H7 (cell line): Measurements from ENCODE around the gene ZNF22. TPM values are rescaled to one million over a fixed set of nuclear protein-coding genes. Genes with fewer than 3 reads are reported as not detected.

Experiments used
- DNase-seq: peaks from one replicate; pipeline ENCODE4 v3.0.0; 2012
- H3K27me3 ChIP-seq: 2 replicates; pipeline ENCODE4 v1.6.0; 2011; ENCODE audit warnings: mild to moderate bottlenecking, low read length; ENCODE audit not compliant: control insufficient read depth, insufficient read depth
- H3K36me3 ChIP-seq: replicated peaks from 2 replicates; pipeline ENCODE4 v1.5.1; 2011; ENCODE audit warnings: low read length; ENCODE audit not compliant: control insufficient read depth, insufficient read depth
- H3K4me3 ChIP-seq: 2 replicates; pipeline ENCODE4 v1.5.1; 2011; ENCODE audit warnings: low read depth, mild to moderate bottlenecking, control low read depth, low read length, moderate library complexity; ENCODE audit not compliant: insufficient read depth
- total RNA-seq: library from RNA; depleted of rRNA; stranded (reverse); fragments of >200 nt; shearing (Covaris generic); gene quantifications from 2 replicates; pipeline ENCODE4 v1.2.3, GENCODE V29; 2014

Gene ZNF22
- total RNA-seq, 1 experiment from 2014 or later, result 20.2 TPM

- Histone ChIP-seq H3K27me3 (peaks cover 2% of the 10 kb centered on the region; the same call in 1 of the 2 replicates), H3K36me3 (no peaks in the 10 kb centered on the region; the same call in none of the 2 replicates), H3K4me3 (no peak overlapping the region)
- no peak for DNase-seq
Measured at GRCh38 chr10:44986670-44987069, 14.1 kb upstream of the ZNF22 start.

GRCh38 chr10:44988957-44989585 is 11.7 kb upstream of the ZNF22 start:
- Histone ChIP-seq H3K36me3 (peaks cover 4% of the 10 kb centered on the region), H3K27me3 (peaks cover 2% of the 10 kb centered on the region; the same call in 1 of the 2 replicates), H3K4me3 (no peak overlapping the region)
- no peak for DNase-seq

GRCh38 chr10:44989597-44990301 is 11.0 kb upstream of the ZNF22 start:
- Histone ChIP-seq H3K36me3 (peaks cover 4% of the 10 kb centered on the region), H3K27me3 (peaks cover 2% of the 10 kb centered on the region; the same call in 1 of the 2 replicates), H3K4me3 (no peak overlapping the region)
- peak; percentile 54 for DNase-seq

GRCh38 chr10:44990302-44990655 is 10.4 kb upstream of the ZNF22 start:
- peak; percentile 80 for DNase-seq
- Histone ChIP-seq H3K4me3 (no peak overlapping the region), H3K36me3 (peaks cover 4% of the 10 kb centered on the region), H3K27me3 (peaks cover 2% of the 10 kb centered on the region; the same call in 1 of the 2 replicates)

GRCh38 chr10:44990965-44991364 is 9.8 kb upstream of the ZNF22 start:
- Histone ChIP-seq H3K36me3 (peaks cover 4% of the 10 kb centered on the region), H3K4me3 (no peak overlapping the region), H3K27me3 (peaks cover 2% of the 10 kb centered on the region; the same call in 1 of the 2 replicates)
- no peak for DNase-seq

- H3K36me3 ChIP-seq, result peaks cover 4% of the 10 kb centered on the region
- peaks cover 2% of the 10 kb centered on the region; the same call in 1 of the 2 replicates for H3K27me3 ChIP-seq
- no peak for DNase-seq
- no peak overlapping the region for H3K4me3 ChIP-seq
Measured at GRCh38 chr10:44991571-44991970, 9.2 kb upstream of the ZNF22 start.

- H3K4me3 ChIP-seq, result no peak overlapping the region
- peaks cover 4% of the 10 kb centered on the region for H3K36me3 ChIP-seq
- DNase-seq, result no peak
- H3K27me3 ChIP-seq, result peaks cover 2% of the 10 kb centered on the region; the same call in 1 of the 2 replicates
Measured at GRCh38 chr10:44992070-44992731, 8.5 kb upstream of the ZNF22 start.

- Histone ChIP-seq H3K27me3 (peaks cover 2% of the 10 kb centered on the region; the same call in 1 of the 2 replicates), H3K4me3 (no peak overlapping the region), H3K36me3 (peaks cover 4% of the 10 kb centered on the region)
- no peak for DNase-seq
Measured at GRCh38 chr10:44992732-44993225, 7.9 kb upstream of the ZNF22 start.

- Histone ChIP-seq H3K27me3 (peaks cover 1% of the 10 kb centered on the region; the same call in 1 of the 2 replicates), H3K36me3 (peaks cover 4% of the 10 kb centered on the region), H3K4me3 (no peak overlapping the region)
- no peak for DNase-seq
Measured at GRCh38 chr10:44993226-44993921, 7.3 kb upstream of the ZNF22 start.

- Histone ChIP-seq H3K36me3 (peaks cover 4% of the 10 kb centered on the region), H3K4me3 (no peak overlapping the region), H3K27me3 (no peaks in the 10 kb centered on the region)
- no peak for DNase-seq
Measured at GRCh38 chr10:44993922-44994751, 6.6 kb upstream of the ZNF22 start.

- no peak for DNase-seq
- no peaks in the 10 kb centered on the region for H3K27me3 ChIP-seq
Measured at GRCh38 chr10:44994752-44995530, 5.8 kb upstream of the ZNF22 start.

GRCh38 chr10:44995581-44995913 is 5.2 kb upstream of the ZNF22 start:
- Histone ChIP-seq H3K36me3 (peaks cover 4% of the 10 kb centered on the region), H3K4me3 (no peak overlapping the region), H3K27me3 (no peaks in the 10 kb centered on the region)
- DNase-seq, result no peak

More at GRCh38 chr10:44994752-44995530, 5.8 kb upstream of the ZNF22 start:
- no peak overlapping the region for H3K4me3 ChIP-seq
- peaks cover 4% of the 10 kb centered on the region for H3K36me3 ChIP-seq
